ENCODE measurements around the gene PSMC3IP. TPM values are rescaled to one million over a fixed set of nuclear protein-coding genes. Genes with fewer than 3 reads are reported as not detected.
A peak's percentile ranks its signal among the peaks of the same experiment; 100 is the strongest.

The PSMC3IP gene
- total RNA-seq, 1 experiment from 2014 or later = 19.2 TPM

GRCh38 chr17:42522798-42523278, 54.7 kb downstream of the PSMC3IP start:
- TF ChIP-seq POLR2AphosphoS5 (IDR thresholded peaks at IDR 0.05; ENCODE audit: low read depth, low read length) = no peak; the same call in 1 of the 2 replicates
- no peak for TF ChIP-seq REST (IDR thresholded peaks at IDR 0.05; ENCODE audit: insufficient read depth in 1 of 2, low read depth in 2 of 2, low read length in 1 of 2)
- TF ChIP-seq SIN3A (IDR thresholded peaks at IDR 0.05; ENCODE audit: borderline replicate concordance, insufficient read depth, low read depth, low read length) = no peak
- no peak for TF ChIP-seq CTCF (IDR thresholded peaks at IDR 0.05)
- TF ChIP-seq TCF7L2 (IDR thresholded peaks at IDR 0.05; ENCODE audit: low read depth, low read length) = no peak
- in situ Hi-C loops (cut with HindIII; ENCODE audit: low pct_unique_long_range_greater_than_20kb, low sequenced_read_pairs) = no loop called here
- no peak overlapping the region for H3K4me3 ChIP-seq (ENCODE audit: low read depth in 2 of 2, low read length in 2 of 2)
- peak overlapping the region; percentile 97 for H3K27ac ChIP-seq (ENCODE audit: low read length)
- intact Hi-C loops (cut with micrococcal nuclease; ENCODE audit: unreplicated experiment) = loop anchor here (10.0 kb wide), 2 partner anchors 98 to 208 kb away; partner anchors contain the start of gene CAVIN1
- POLR2A ChIA-PET = no interaction called here
- H3K27me3 ChIP-seq (ENCODE audit: control insufficient read depth, insufficient read depth, low read length) = no peaks in the 10 kb centered on the region
- BruUV-seq (replicated peaks) = no TSS peak
- no peaks in the 10 kb centered on the region for H3K9me3 ChIP-seq (ENCODE audit: control insufficient read depth, insufficient read depth, low read depth, low read length)
- no peak for DNase-seq (ENCODE audit: low read depth, low spot score)
- H3K36me3 ChIP-seq (ENCODE audit: control insufficient read depth, insufficient read depth, low read length) = no peaks in the 10 kb centered on the region
- ATAC-seq = no peak
- CTCF ChIA-PET = no interaction called here
- peaks cover 54% of the 10 kb centered on the region for H3K4me1 ChIP-seq (ENCODE audit: control insufficient read depth, insufficient read depth, low read length)

Other genes with a start within 250 kb of the PSMC3IP start
- gene STAT3, start 189.3 kb downstream of the PSMC3IP start, total RNA-seq (2021; ENCODE audit: unreplicated experiment) = 287 TPM
- 315 TPM for gene CAVIN1, start 154.5 kb downstream of the PSMC3IP start, total RNA-seq (2021; ENCODE audit: unreplicated experiment)
- 53.4 TPM for gene ATP6V0A1, start 118.9 kb downstream of the PSMC3IP start, total RNA-seq (2021; ENCODE audit: unreplicated experiment)
- 33.5 TPM for gene NAGLU, start 41.5 kb downstream of the PSMC3IP start, total RNA-seq (2021; ENCODE audit: unreplicated experiment)
- 5.4 TPM for gene HSD17B1, start 24.8 kb downstream of the PSMC3IP start, total RNA-seq (2021; ENCODE audit: unreplicated experiment)
- gene COASY, start 15.6 kb downstream of the PSMC3IP start, total RNA-seq (2021; ENCODE audit: unreplicated experiment) = 76.7 TPM
- 35.8 TPM for gene MLX, start 10.6 kb downstream of the PSMC3IP start, total RNA-seq (2021; ENCODE audit: unreplicated experiment)
- 42.3 TPM for gene RETREG3, start 31.6 kb upstream of the PSMC3IP start, total RNA-seq (2021; ENCODE audit: unreplicated experiment)
- gene TUBG1, start 32.0 kb upstream of the PSMC3IP start, total RNA-seq (2021; ENCODE audit: unreplicated experiment) = 99.8 TPM
- 25.5 TPM for gene TUBG2, start 81.6 kb upstream of the PSMC3IP start, total RNA-seq (2021; ENCODE audit: unreplicated experiment)
- 32.2 TPM for gene PLEKHH3, start 99.3 kb upstream of the PSMC3IP start, total RNA-seq (2021; ENCODE audit: unreplicated experiment)
- gene CCR10, start 104.1 kb upstream of the PSMC3IP start, total RNA-seq (2021; ENCODE audit: unreplicated experiment) = 1.9 TPM
- gene CNTNAP1, start 104.8 kb upstream of the PSMC3IP start, total RNA-seq (2021; ENCODE audit: unreplicated experiment) = 20.4 TPM
- 17.7 TPM for gene EZH1, start 167.3 kb upstream of the PSMC3IP start, total RNA-seq (2021; ENCODE audit: unreplicated experiment)
- gene RAMP2, start 183.5 kb upstream of the PSMC3IP start, total RNA-seq (2021; ENCODE audit: unreplicated experiment) = 1.1 TPM
- gene VPS25, start 195.7 kb upstream of the PSMC3IP start, total RNA-seq (2021; ENCODE audit: unreplicated experiment) = 37.7 TPM
- 3.5 TPM for gene WNK4, start 202.9 kb upstream of the PSMC3IP start, total RNA-seq (2021; ENCODE audit: unreplicated experiment)
- 48.8 TPM for gene COA3, start 221.0 kb upstream of the PSMC3IP start, total RNA-seq (2021; ENCODE audit: unreplicated experiment)
- 0.13 TPM for gene CNTD1, start 221.1 kb upstream of the PSMC3IP start, total RNA-seq (2021; ENCODE audit: unreplicated experiment)
- gene BECN1, start 246.6 kb upstream of the PSMC3IP start, total RNA-seq (2021; ENCODE audit: unreplicated experiment) = 61.8 TPM